Fibroblast of upper back skin (primary cell): ENCODE data around the gene MAPKAPK2.
"Not testable (repeated sequence)": the region's sequence is repeated elsewhere in the genome, so short reads cannot be mapped to it uniquely, and the experiment has no call there.

ENCODE experiments used
- DNase-seq: peaks from one replicate; pipeline ENCODE4 v3.0.0-alpha.2; 2013

Gene MAPKAPK2

DNA sequence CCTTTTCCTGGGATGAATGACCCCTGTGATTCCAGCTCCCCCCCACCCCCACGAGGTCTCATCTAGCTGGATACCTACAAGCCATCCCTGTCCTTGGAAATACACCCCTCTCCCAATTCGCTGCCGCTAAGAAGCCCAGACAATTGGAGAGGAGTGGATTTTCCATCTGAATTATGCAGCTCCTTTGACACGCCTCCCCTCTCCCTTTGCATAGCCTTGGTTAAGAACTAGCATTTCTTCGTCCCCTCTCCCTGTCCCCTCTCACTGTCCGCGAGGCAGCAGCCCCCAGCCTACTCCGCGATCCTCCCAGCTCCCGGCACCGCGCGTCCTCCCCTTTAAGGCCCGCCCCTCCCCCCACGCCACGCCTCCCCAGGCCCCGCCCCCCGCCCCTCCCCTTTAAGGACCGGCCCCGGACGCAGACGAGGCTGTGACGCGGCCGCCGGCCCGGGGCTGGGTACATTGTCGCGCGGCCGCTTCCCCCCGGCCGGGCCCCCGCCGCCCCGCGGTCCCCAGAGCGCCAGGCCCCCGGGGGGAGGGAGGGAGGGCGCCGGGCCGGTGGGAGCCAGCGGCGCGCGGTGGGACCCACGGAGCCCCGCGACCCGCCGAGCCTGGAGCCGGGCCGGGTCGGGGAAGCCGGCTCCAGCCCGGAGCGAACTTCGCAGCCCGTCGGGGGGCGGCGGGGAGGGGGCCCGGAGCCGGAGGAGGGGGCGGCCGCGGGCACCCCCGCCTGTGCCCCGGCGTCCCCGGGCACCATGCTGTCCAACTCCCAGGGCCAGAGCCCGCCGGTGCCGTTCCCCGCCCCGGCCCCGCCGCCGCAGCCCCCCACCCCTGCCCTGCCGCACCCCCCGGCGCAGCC, at the start of gene MAPKAPK2:
TSS of gene MAPKAPK2 (plus strand) at position 428 of the 856 bp plus-strand sequence. CDS start at position 753, 325 bp downstream.
- peak; percentile 66 for DNase-seq

DNA sequence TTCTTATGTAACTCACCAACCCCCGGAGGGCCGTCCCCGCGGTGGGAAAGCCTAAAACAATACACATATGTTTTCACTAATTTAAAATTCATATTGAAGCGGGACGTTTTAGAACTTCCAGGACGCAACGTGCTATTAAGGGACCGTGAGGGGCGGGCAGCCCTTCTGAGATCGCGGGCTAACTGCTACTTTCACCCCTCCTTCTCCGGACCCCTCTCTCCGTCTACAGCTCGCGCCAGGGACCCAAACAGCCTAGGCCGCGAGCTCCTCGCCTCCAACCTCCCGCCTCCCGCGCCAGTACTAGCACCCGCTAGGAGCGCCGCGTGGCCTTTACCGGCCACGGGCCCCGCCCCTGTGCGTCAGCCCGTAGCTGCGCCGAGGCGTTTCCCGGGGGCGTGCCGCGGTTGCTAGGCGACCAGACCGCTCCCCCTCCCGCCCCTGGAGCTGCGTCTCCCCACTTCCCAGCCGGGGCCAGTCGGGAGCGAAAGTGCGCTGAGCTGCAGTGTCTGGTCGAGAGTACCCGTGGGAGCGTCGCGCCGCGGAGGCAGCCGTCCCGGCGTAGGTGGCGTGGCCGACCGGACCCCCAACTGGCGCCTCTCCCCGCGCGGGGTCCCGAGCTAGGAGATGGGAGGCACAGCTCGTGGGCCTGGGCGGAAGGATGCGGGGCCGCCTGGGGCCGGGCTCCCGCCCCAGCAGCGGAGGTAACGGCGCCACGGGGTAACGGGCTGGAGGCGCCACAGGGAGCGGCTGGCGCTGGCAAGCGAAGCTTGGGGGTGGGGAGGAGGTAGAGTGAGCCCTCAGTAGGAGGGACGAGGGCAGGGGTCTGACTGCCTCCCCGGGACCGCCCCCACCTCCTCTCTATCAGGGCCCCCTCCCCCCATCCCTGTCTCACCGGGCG, 49.4 kb upstream of the MAPKAPK2 start, which contains the start of gene DYRK3:
TSS of gene DYRK3 (plus strand) at position 457 of the 898 bp plus-strand sequence. CDS start at position 625, 168 bp downstream.
- DNase-seq: peak; percentile 93

DNA sequence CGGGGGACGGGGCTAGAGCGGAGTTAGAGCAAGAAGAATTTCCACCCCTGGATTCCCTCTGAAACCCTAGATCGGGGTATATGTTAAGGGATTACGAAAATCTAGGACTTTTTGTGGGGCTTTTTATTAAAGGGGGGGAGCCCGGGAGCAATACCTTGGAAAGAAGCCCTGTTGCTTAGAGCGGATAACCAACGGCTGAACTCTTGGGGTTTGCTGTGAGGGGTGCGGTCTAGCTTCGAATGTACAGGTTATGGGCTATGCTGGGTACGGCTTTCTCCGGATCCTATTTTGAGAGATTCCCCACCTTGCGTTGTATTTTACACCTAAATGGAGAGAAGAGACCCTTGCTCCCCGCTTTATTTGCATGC, 48.7 kb upstream of the MAPKAPK2 start:
- DNase-seq: no peak

DNA sequence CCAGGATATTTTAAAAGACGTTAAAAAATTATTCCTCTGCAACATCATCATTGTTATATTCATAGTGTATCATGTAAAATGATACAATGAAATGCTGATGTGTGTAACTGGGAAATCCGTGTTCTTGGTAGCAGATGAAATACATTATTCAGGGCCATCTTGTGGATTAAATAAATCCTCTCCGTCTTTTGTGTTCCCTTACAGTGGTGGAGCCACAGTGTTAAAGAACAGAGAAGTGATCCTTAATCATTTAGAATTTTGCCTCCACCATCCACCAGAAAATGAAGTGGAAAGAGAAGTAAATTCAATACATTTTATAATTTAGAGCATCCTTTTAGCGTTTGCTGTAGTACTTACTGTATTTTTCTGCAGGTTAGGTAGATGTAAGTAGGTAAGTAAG, 48.0 kb upstream of the MAPKAPK2 start:
- no peak for DNase-seq

DNA sequence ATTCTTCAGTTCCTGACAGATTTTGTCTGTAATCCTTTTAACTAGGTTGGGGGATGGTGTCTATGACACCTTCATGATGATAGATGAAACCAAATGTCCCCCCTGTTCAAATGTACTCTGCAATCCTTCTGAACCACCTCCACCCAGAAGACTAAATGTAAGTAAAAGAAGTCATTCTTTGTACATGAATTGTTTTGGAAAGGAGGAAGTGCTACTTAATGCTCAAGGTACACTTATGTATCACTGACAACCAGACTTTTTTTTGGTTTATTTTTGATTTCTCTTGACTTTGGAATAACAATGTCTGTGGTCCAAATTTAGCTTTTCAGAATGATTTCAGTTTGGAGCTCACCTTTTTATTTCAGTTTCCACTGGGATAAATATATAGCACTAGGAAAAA, 47.1 kb upstream of the MAPKAPK2 start:
- no peak for DNase-seq

DNA sequence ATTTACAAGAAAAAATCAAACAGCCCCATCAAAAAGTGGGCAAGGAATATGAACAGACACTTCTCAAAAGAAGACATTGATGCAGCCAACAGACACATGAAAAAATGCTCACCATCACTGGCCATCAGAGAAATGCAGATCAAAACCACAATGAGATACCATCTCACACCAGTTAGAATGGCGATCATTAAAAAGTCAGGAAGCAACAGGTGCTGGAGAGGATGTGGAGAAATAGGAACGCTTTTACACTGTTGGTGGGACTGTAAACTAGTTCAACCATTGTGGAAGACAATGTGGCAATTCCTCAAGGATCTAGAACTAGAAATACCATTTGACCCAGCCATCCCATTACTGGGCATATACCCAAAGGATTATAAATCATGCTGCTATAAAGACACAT, 42.6 kb upstream of the MAPKAPK2 start:
- DNase-seq: not testable (repeated sequence)

DNA sequence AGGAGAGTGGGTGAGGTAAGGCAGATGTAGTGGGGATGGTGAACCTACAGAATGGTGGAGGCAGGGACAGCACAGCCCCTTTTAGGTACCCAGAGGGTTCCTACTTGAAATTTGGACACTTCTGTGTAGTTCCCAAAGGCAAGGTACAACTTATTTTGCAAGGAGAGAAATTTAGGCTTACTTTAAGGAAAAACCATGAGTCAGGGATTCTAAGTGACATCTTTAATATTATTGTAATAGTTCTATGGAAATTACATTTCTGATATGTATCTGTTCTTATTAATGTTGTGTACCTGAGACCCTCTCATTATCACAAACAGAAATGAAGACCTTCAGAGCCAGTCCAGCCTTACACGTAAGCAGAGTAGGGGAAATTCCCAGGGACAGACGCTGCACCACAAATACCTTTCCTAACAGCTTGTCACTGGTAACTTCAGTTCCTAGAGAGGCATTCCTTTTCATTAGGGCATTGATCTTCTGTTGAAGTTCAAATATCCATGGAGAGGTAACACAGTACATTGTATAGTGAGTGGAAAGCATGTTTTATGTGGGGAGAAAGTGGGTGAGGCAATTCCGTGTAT, 41.5 kb upstream of the MAPKAPK2 start:
- no peak for DNase-seq

DNA sequence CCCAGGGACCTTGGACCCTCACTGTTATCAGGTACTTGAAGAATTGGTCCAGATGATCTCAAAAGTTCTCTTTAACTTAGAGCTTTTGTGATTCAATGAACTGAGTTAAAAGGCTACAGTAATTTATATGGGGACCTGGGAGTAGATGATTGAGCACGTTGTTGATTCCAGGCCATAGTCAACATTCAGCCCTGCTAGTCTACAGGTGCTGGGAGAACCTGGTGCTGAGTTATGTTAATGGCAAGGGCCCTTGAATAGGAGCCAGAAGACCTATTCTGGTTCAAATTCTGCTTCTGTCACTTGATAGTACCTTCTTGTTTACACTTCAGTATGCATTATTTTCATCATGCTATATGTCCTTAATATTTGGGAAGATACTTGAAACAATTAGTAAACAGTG, 38.2 kb upstream of the MAPKAPK2 start:
- DNase-seq: no peak

DNA sequence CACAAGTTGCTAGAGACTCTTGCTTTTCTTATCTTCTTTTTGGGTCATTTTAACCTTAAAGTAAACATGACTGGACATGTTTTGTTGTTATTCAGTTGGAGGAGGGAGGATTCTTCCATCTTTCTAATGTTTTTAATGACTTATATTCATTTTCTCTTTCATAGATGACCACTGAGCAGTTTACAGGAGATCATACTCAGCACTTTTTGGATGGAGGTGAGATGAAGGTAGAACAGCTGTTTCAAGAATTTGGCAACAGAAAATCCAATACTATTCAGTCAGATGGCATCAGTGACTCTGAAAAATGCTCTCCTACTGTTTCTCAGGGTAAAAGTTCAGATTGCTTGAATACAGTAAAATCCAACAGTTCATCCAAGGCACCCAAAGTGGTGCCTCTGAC, 37.5 kb upstream of the MAPKAPK2 start:
- no peak for DNase-seq

DNA sequence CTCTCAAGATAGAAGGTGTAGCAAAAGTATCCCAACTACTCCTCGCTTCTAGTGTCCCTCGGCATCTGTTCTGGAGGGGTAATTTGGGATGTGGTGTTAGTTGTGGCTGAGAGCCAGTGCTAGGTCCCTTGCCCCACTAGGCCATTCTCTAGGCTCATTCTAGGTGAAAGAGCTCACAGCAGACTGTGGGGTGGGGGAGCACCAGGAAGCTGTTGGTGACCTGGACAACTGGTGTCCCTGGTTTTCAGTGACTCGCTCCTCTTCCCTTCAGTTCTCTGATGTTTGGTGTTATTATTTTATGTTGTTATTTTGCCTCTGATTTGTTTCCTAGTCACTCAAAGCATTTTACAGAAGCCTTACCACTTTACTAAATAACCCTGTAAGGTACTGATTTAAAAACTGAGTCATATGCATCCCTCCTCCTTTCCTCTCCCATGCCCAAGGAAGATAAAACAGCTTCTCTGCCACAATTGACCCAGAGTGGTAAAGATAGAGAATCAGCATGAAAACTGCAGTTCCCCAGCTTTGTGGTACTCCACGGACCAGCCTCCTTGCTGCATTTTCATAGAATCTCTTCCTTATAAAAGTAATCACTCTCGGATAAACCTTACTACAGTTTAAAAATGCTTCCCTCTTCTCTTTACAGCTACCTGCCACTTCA, 35.3 kb upstream of the MAPKAPK2 start:
- no peak for DNase-seq

DNA sequence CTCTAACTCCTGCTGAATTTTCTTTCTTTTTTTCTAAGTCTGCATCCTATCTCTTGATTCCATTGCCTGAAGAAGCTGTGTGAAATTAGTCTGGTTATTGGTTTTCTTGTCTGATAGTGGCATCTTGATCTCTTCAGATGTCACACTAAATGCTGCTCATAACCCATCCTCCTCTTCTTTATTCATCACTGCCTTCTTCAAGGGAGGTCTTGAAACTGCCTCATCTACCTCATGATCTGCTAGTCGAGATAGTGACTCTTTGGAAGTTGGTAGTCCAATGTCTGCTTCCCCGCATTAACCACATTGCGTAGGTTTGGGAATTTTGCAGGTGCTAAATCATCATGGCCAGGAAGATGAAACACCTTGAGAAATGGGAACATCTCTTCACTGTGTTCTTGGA, 33.7 kb upstream of the MAPKAPK2 start:
- DNase-seq: no peak

DNA sequence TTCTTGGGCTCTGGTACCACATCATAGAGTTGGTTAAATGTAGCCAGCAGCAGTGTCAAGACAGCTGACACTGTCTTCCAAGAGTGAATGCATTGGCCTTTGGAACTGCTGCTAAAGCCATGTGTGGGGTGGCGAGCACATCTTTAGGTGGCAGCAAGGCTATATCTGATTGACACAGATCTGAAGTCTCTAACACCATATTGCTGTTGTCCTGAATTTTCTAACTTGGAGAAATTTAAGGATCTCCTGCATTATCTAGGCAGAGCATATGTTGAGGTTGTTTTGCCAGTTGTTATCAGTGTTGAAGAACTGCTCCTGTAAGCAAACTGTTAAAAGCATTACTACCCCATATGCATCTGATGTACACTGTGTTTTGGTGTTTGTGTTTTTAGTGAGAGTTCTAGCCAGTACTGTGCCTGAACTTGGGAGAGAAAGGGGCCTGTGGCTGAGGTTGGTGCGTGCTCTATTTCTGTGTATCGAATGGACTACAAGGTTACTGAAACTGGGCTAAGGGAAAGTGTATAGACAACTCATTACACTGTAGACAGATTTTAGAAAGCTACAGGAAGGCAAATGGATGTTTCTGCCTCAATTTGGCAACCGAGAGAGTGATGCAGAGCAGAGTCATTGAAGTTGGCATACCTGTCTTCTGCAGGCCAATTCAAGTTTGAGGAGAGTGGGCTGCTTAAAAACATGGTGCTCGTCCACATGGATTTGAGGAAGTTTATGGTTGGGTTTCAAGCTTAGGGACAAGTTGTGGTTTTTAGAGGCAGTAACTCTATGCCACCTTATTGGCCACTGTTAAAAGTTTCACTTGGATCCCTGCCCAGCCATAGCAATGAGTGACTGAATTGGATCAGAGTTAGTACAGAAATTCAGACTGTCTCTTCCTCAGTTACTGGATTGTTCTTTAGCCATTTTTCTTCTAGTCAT, 32.5 kb upstream of the MAPKAPK2 start:
- no peak for DNase-seq

DNA sequence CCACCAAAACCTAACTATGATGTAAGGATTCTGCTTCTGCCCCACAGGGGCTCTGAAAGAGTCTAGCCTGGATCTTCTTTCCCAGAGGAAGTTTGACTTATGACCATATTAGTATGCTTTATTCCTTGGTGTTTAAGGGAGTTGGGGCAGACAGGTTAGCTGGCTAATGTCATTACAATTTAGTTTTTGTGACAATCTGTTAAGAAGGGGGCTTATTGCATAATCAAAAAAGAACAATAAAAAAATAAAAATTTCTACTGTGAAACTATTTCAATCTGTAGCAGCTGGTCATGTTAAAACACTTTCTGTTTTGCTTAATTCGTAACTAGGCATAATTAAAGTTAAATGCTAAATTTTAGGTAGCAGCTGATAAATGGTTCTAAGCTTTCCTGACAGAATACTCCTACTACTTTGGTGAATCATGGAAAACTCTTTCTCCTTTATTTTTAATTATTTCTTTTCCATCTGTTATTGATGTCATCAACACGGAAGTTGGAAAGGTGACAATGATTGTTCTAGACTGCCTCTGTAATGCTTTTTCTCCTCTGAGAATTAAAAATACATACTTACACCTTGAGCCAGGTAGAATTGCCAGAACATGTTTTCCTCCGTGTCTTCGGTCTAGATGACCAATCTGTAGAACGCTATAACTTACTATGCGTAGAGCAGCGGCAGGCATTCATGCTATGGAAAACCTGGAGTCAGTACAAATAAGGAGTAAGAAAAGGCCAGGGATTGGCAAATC, 30.8 kb upstream of the MAPKAPK2 start:
- no peak for DNase-seq

DNA sequence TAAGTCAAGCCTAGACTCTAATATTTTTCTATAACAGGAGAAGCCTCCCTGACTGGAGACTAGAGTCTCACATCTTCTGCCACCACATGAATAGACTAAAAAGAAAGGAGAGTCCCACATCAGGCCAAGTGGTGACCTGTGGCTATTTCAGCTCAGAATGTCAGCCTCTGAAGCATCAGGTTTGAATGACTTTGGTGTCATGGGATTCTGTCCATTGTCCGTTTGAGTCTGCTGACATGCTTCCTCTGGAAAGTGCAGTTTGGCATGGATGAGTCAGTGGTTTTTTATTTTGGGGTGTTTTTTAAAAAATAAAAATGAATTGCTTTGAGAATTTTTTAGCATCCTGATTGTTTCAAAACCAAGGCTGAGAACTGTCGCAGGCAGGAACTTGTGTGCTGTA, 29.9 kb upstream of the MAPKAPK2 start:
- no peak for DNase-seq

DNA sequence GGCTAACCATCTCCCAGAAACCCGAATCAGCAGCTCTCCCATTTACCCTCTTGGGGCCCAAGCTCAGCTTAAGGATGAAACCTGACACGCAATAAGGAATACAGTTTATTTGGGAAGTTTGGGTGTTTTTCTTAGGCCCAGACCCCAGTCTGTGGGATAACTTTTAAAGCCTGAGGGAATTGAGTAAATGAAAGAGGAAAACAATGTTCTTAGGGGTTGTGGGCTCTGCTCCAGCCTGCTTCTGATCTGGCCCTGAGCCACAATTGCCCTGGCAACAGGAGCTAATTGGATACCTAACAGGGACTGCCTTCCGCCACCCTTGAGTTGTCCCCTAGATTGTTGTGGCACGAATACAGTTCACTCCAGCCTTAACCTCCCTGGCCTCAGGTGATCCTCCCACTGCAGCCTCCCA, 29.2 kb upstream of the MAPKAPK2 start:
- DNase-seq: no peak

DNA sequence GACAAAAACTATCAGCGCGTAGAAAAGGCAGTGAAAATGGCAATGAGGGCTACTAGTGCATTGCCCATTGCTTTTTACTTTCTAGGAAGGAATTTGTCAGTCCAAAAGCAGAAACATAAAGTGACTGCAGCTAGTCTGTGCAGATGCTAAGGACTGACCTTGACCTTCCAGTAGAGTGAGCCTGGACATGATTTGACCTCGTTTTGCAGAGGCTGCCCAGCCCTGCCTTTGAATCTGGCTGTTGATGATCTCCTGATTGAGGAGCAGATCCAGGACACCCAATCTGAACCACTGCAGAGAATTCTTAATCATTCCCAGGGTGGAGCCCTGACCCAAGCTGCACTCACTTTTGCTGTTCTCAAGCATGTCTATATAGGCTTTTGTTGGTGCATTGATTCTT, 27.8 kb upstream of the MAPKAPK2 start:
- no peak for DNase-seq

DNA sequence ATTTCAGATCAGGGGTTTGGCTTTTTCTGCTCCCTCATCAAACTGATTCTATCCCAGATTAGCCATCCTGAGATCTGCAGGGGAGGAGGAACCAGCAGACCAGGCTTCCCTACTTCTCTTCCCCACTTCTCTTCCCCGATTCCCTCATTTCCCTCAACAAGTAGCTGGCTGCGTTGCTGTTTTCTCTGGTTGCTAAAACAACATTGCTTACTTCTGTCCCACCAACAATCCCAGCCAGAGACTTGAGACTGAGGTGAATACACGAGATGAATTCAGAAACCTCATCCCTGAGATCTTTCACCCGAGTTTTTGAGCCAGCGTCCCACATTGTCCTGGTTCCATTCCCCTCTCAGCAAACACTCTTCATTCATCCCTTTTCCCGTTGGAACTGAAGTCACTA, 27.0 kb upstream of the MAPKAPK2 start:
- DNase-seq: no peak

DNA sequence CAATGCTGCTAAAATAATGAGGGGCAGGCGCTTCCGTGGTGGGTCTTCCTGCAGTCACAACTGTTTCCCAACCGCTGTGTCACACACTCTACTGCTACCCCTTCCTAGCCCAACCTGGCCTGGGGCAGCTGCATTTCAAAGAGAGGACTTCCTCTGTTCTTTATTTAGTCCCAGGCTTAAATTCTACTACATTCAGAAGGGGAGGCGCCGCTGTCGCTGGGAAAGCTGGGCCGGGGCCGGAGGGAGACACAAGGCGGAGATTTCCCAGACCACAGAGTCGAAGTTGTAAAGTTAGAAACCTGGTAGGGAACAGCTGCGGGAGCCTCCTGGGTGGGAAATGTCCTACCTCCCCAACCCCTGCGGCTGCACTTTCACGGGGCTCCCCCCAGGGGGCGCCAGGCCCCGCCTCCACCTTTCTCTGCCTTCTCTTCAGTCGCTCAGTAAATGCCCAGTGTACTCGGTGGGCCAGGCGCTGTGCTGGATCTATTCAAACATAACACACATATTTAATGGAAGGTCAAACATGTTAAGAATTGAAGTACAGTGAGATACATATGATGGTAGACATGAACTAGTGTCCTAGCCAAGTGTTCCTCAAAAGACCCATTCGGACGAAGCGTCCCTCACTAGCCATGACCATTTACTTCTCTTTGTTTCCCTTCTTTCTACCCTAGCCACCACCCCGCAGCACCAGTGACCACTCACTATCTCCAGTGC, 26.3 kb upstream of the MAPKAPK2 start:
- no peak for DNase-seq

DNA sequence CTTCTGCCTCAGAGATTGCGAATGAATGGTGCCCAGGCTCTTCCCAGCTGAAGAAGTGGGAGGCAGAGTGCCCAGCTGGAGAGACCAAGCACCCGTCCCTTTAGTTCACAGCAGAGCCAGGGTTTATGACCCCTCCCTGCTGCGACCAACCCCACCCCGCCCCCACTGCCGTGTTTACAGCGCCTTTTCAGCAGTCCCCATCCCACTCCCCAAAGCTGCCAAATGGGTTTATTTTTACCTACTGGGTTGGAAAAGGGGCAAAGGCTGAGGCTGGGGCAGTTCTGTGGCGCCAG, 25.8 kb upstream of the MAPKAPK2 start:
- no peak for DNase-seq

DNA sequence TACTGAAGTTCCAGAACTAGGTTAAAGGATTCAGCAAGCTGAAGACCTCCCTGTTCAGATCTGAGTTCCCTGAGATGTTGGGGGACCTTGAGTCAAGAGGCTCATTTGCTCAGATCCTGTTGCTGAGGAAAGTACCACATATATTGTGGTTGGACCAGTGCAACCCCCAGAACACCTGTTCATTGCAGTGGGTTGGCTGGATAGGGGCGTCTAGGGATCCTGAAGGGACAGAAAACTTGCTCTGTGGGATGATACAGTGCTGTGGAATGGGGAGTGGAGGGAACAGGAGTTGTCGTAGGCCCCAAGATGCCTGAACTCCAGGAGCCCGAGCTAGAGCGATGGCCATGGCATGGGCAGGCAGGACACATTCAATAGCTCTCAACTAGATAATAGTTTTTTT, 24.6 kb upstream of the MAPKAPK2 start:
- DNase-seq: no peak
